Lower lobe of right lung (tissue), 2 donors: Measurements from ENCODE around the gene LPP. TPM values are rescaled to one million over a fixed set of nuclear protein-coding genes. Genes with fewer than 3 reads are reported as not detected.
A peak's percentile ranks its signal among the peaks of the same experiment; 100 is the strongest.

Experiments used
- ATAC-seq, 2 donors: fragments of 200-7000 bp; cut with Tn5 transposase; one replicate each; pipeline ENCODE4 v1.9.1; 2020 to 2022; ENCODE audit warnings: mild to moderate bottlenecking in 2 of 2, moderate library complexity in 2 of 2
- DNase-seq: peaks from one replicate; pipeline ENCODE4 v3.0.0-alpha.2; 2020
- H3K27ac ChIP-seq: fragments of 200-600 bp; one replicate; pipeline ENCODE4 v1.8.0; 2022
- H3K27me3 ChIP-seq: fragments of 200-600 bp; one replicate; pipeline ENCODE4 v1.8.0; 2022; ENCODE audit warnings: low read depth
- H3K36me3 ChIP-seq: fragments of 200-600 bp; one replicate; pipeline ENCODE4 v1.8.0; 2022; ENCODE audit warnings: mild to moderate bottlenecking
- H3K4me1 ChIP-seq: fragments of 200-600 bp; one replicate; pipeline ENCODE4 v1.8.0; 2022
- H3K4me3 ChIP-seq: fragments of 200-600 bp; one replicate; pipeline ENCODE4 v1.8.0; 2022; ENCODE audit warnings: mild to moderate bottlenecking
- H3K9me3 ChIP-seq: fragments of 200-600 bp; one replicate; pipeline ENCODE4 v1.8.0; 2022
- intact Hi-C: fragments of 100-400 bp; cut with DNase I; formaldehyde crosslinking; loops from one replicate; pipeline ENCODE4 v1.11.0; 2022
- total RNA-seq: library from RNA; stranded (reverse); fragmentation: NEBNext Ultra II Directional; extraction: Animal tissue kit (Norgen Biotek cat#: 25700); gene quantifications from one replicate; pipeline ENCODE4 v1.2.1, GENCODE V29; 2021
- TF ChIP-seq, protein P1 (sequence below): fragments of 200-600 bp; IDR thresholded peaks from one replicate; pipeline ENCODE4 v1.8.0; 2022; ENCODE audit warnings: antibody characterized with exemption, mild to moderate bottlenecking
- donor health status: DM: no; HTN: yes; CAD: no; lungs with severe emphysema.

Gene LPP
- total RNA-seq, 1 donor from 2014 or later, result 180 TPM

DNA sequence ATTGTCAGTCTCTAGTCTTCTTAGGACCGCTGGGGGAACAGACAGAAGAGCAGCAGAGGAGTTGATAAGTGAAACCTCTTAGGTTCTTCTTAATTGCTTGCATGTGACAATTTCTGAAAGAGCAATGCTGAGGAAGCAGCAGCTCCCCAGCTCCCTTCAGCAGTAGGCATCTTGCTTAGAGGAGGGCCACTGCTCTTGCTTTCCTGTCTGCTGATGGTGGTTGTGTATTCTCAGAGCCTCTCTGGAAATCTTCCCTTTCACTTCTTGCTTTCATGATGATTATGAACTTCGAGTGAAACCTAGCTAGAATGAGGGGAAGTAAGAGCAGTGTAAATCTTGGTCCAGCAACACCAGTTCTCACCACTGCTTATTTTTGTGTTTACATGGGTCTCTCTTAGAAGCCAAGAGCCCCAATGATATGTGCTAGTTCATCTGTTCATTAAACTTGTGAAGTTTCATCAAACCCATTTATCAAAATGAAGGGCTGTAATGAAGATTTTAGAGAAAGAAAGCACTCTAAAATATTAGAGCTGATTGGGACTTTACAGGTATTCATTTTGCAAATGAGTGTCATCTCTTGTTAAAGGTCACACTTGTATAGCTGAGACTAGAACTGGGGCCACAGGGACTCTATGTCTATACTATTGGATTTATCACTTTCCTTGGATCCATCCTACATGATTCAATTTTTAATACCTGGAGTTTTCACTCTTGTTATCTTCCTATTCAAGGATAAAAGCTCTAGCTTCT lies 246.7 kb downstream of the LPP start:
- Histone ChIP-seq H3K4me1 (peaks cover 40% of the 10 kb centered on the region), H3K9me3 (no peaks in the 10 kb centered on the region), H3K27me3 (no peaks in the 10 kb centered on the region), H3K4me3 (no peak overlapping the region), H3K36me3 (no peaks in the 10 kb centered on the region), H3K27ac (no peak overlapping the region)
- DNase-seq, result no peak
- intact Hi-C loops, result no loop called here
- TF ChIP-seq, protein P1, sequence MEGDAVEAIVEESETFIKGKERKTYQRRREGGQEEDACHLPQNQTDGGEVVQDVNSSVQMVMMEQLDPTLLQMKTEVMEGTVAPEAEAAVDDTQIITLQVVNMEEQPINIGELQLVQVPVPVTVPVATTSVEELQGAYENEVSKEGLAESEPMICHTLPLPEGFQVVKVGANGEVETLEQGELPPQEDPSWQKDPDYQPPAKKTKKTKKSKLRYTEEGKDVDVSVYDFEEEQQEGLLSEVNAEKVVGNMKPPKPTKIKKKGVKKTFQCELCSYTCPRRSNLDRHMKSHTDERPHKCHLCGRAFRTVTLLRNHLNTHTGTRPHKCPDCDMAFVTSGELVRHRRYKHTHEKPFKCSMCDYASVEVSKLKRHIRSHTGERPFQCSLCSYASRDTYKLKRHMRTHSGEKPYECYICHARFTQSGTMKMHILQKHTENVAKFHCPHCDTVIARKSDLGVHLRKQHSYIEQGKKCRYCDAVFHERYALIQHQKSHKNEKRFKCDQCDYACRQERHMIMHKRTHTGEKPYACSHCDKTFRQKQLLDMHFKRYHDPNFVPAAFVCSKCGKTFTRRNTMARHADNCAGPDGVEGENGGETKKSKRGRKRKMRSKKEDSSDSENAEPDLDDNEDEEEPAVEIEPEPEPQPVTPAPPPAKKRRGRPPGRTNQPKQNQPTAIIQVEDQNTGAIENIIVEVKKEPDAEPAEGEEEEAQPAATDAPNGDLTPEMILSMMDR, result no peak
- ATAC-seq, result peak in 1 of 2 donors; percentile 40

DNA sequence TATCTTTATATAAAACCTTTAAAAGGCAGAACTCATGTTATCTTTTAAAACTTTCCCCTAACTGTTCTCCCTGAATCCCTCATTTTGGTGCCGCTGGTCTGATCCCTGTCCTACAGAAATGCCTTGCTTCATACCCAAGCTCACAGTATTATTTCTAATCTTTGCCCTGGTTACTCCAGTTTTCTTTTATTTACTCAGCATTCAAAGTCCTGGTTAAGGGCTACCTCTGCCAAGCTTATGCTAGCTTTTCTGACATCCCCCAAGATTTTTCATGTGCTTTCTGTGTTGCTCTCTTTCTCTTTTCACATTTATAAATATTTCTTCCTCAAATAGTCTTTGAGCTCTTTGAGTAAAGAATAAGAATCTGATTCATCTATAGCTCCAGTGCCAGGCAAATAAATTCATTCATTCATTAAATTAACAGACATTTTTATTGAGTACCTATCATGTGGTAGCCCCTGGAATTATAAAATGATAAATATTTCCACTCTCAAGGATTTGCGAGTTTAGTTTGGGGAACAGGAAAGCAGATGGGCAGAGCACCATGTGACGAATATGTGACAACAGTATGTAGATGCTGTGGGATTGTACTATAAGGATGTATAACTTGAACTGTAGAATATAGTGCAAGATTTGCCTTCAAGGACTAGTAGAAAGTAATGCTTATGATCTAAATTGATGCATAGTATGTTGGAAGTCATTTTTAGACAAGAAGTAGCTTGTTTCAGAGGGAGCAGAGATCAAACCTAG lies 247.5 kb downstream of the LPP start:
- intact Hi-C loops, result no loop called here
- TF ChIP-seq, protein P1, result no peak
- no peak for DNase-seq

DNA sequence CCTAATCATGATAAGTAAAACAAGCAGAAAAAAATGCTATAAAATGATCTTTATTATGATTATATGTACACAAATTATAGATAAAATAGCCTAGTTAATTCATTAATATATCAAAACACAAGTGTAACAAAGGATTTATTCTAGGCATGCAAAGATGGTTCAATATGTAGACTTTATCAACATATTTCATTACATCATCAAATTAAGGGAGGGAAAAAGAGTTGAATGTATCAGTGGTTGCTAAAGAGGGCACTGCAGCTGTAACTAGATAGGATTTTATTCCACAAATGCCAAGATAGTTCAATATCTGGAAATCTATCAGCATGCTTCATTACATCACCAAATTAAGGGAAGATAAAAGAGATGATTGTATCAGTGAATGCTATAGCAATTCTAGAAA lies 248.3 kb downstream of the LPP start:
- Histone ChIP-seq H3K4me1 (peaks cover 30% of the 10 kb centered on the region), H3K27me3 (no peaks in the 10 kb centered on the region), H3K9me3 (no peaks in the 10 kb centered on the region), H3K4me3 (no peak overlapping the region), H3K36me3 (peaks cover 14% of the 10 kb centered on the region), H3K27ac (no peak overlapping the region)
- ATAC-seq, result no peak
- intact Hi-C loops, result no loop called here
- TF ChIP-seq, protein P1, result no peak
- DNase-seq, result no peak

More for the DNA sequence above, 247.5 kb downstream of the LPP start:
- no peaks in the 10 kb centered on the region for H3K27me3 ChIP-seq
- no peaks in the 10 kb centered on the region for H3K9me3 ChIP-seq
- no peak for ATAC-seq
- H3K27ac ChIP-seq, result no peak overlapping the region
- peaks cover 38% of the 10 kb centered on the region for H3K4me1 ChIP-seq
- H3K36me3 ChIP-seq, result peaks cover 6% of the 10 kb centered on the region
- H3K4me3 ChIP-seq, result no peak overlapping the region

DNA sequence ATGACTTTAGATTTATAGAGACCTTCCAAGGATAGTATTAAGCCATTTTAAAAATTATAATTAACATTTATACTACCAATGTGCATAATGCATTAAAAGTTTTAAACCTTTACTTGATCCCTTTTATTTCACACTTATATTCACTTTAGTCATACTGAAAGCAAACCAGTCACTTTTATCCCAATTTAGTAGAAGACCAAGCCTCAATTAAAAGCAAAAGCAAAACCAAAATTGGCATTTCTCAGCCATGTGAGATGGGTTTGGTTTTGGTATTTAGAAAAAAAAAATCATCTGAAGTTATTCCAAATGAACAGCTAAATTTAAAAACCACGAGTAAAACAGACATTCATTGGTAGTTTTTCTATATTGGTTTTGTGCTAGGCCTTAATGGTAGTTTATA lies 249.4 kb downstream of the LPP start:
- ATAC-seq, result no peak
- H3K27ac ChIP-seq, result no peak overlapping the region
- DNase-seq, result no peak
- no peaks in the 10 kb centered on the region for H3K27me3 ChIP-seq
- peaks cover 18% of the 10 kb centered on the region for H3K4me1 ChIP-seq
- H3K36me3 ChIP-seq, result peaks cover 22% of the 10 kb centered on the region
- H3K9me3 ChIP-seq, result no peaks in the 10 kb centered on the region
- TF ChIP-seq, protein P1, result no peak
- no peak overlapping the region for H3K4me3 ChIP-seq
- intact Hi-C loops, result no loop called here

DNA sequence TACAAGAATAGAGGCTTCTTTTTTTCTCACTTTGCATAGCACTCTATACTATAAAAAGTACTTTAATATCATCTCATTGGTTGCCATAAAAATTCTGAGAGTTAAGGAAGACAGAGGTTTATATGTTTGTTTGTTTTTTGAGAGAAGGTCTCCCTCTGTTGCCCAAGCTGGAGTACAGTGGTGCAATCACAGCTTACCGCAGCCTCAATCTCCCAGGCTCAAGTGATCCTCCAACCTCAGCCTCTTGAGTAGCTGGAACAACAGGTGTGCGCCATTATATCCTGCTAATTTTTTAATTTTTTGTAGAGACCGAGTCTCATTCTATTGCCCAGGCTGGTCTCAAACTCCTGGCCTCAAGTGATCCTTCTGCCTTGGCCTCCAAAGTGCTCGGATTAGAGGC lies 250.2 kb downstream of the LPP start:
- H3K4me1 ChIP-seq, result peaks cover 15% of the 10 kb centered on the region
- ATAC-seq (no peak), DNase-seq (no peak)
- TF ChIP-seq, protein P1, result no peak
- peaks cover 27% of the 10 kb centered on the region for H3K36me3 ChIP-seq
- intact Hi-C loops, result no loop called here
- H3K9me3 ChIP-seq, result no peaks in the 10 kb centered on the region
- no peak overlapping the region for H3K27ac ChIP-seq
- H3K4me3 ChIP-seq, result no peak overlapping the region
- H3K27me3 ChIP-seq, result no peaks in the 10 kb centered on the region
